Thoracic aorta (tissue), 2 donors: Measurements from ENCODE around the gene TMPRSS4. TPM values are rescaled to one million over a fixed set of nuclear protein-coding genes. Genes with fewer than 3 reads are reported as not detected.

Experiments
- ATAC-seq: fragments of 150-250 bp; one replicate; pipeline ENCODE4 v1.8.0; 2017; ENCODE audit warnings: low read depth; ENCODE audit not compliant: insufficient number of reproducible peaks, low FRiP score
- DNase-seq: peaks from one replicate; pipeline ENCODE4 v3.0.0-alpha.2; 2020; ENCODE audit warnings: low spot score
- H3K27ac ChIP-seq, 2 donors: fragments of 200-600 bp; sonication (generic); 1 replicate in 1 of 2; 2 replicates in 1 of 2; pipeline ENCODE4 v1.5.1; 2016; ENCODE audit warnings: mild to moderate bottlenecking in 2 of 2, moderate library complexity in 2 of 2
- H3K27me3 ChIP-seq: fragments of 200-600 bp; sonication (generic); replicated peaks from 2 replicates; pipeline ENCODE4 v1.6.0; 2016; ENCODE audit warnings: mild to moderate bottlenecking; ENCODE audit not compliant: insufficient read depth
- H3K36me3 ChIP-seq: fragments of 200-600 bp; sonication (generic); one replicate; pipeline ENCODE4 v1.5.1; 2016
- H3K4me1 ChIP-seq, 2 donors: fragments of 200-600 bp; sonication (generic); 1 replicate in 1 of 2; 2 replicates in 1 of 2; pipeline versions ENCODE4 v1.5.1 to v1.6.0; 2016; ENCODE audit warnings: low read depth in 2 of 2, mild to moderate bottlenecking in 1 of 2; ENCODE audit not compliant: control insufficient read depth in 1 of 2
- H3K4me3 ChIP-seq: fragments of 200-600 bp; sonication (generic); 2 replicates; pipeline ENCODE4 v1.5.1; 2016; ENCODE audit warnings: mild to moderate bottlenecking
- H3K9me3 ChIP-seq: fragments of 200-600 bp; sonication (generic); 2 replicates; pipeline ENCODE4 v1.5.1; 2016
- total RNA-seq, 2 donors: library from RNA; depleted of rRNA; stranded (reverse); fragments of >200 nt; gene quantifications; one replicate each; pipeline versions ENCODE4 v1.1.0 to v1.2.3, GENCODE V29; 2016
- TF ChIP-seq, protein P1 (sequence below): fragments of 200-600 bp; sonication (generic); IDR thresholded peaks from one replicate; pipeline ENCODE4 v1.5.1; 2019; ENCODE audit warnings: antibody characterized with exemption

TMPRSS4 gene
- total RNA-seq, 2 donors from 2014 or later, result 2.2 TPM; not detected in 1

DNA sequence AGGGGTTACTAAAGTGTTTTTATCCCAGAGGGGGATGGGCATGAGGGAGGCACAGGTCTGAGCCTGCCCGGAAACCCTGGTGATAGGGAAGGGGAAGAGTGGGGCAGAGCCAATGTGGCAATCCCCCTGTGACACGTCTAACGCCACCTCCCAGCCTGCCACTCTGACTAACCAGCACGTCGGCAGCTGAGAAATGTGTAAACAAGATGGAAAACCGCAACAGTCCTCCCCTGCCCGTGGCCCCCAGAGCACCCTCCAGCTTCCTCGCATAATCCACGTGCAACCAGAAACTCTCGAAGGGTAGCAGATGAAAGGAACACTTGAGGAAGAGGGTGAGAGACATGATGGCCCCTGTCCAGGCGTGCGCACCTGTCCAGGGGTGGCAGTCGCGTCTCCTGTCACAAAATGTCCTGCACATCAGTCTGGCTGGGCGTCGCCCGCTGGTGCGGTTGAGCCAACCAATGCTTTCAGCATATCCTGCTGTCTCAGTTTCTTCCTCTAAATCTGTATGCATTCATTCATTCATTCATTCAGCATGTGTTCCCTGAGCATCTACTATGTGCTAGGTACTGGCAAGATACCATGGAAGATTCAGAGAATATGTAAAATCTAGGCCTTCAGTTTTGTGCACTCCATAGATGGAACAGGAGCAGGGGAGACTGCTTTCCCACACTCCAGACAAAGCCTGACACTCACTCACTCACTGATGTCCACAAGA lies 4.5 kb downstream of the TMPRSS4 start:
- ATAC-seq, result no peak
- DNase-seq, result no peak
- H3K36me3 ChIP-seq, result no peaks in the 10 kb centered on the region
- TF ChIP-seq, protein P1, sequence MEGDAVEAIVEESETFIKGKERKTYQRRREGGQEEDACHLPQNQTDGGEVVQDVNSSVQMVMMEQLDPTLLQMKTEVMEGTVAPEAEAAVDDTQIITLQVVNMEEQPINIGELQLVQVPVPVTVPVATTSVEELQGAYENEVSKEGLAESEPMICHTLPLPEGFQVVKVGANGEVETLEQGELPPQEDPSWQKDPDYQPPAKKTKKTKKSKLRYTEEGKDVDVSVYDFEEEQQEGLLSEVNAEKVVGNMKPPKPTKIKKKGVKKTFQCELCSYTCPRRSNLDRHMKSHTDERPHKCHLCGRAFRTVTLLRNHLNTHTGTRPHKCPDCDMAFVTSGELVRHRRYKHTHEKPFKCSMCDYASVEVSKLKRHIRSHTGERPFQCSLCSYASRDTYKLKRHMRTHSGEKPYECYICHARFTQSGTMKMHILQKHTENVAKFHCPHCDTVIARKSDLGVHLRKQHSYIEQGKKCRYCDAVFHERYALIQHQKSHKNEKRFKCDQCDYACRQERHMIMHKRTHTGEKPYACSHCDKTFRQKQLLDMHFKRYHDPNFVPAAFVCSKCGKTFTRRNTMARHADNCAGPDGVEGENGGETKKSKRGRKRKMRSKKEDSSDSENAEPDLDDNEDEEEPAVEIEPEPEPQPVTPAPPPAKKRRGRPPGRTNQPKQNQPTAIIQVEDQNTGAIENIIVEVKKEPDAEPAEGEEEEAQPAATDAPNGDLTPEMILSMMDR, result no peak
- H3K4me3 ChIP-seq, result no peak overlapping the region
- no peaks in the 10 kb centered on the region for H3K9me3 ChIP-seq
- H3K4me1 ChIP-seq, result no peaks in the 10 kb centered on the region
- no peak overlapping the region for H3K27ac ChIP-seq
- no peaks in the 10 kb centered on the region for H3K27me3 ChIP-seq

DNA sequence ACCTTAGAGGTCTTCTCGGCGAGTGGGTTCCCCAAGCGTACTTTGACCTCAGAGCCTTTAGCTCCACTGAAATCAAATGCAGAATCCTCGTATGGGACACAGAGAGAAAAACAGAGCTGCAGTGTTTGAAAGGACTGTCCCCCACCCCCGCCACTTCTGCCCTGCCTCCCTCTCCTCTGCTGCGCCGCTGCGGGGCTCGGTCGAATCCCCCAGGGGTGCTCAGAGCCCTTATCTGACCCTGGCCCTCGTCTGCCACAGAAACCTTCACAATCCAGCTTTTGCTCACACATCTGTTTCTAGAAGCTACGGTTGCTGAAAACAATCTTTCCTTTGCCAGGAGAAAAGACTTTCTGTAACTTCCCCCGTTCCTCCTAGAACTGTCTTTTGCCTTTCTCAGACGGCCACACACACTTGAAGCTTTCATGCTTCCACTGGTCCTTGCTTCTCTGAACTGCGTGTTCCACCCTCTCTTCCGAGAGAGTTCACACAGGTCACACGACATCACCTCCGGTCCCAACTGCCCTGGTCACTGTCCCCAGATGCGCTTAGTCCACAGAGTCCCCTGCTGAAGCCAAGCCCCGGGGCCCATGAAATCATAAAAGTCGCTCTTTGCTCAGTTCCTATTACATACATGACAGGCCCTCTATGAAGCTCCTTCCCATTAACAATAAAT lies 6.1 kb downstream of the TMPRSS4 start:
- Histone ChIP-seq H3K4me3 (no peak overlapping the region), H3K4me1 (no peaks in the 10 kb centered on the region), H3K36me3 (no peaks in the 10 kb centered on the region), H3K27ac (no peak overlapping the region), H3K27me3 (no peaks in the 10 kb centered on the region), H3K9me3 (peaks cover 3% of the 10 kb centered on the region)
- no peak for DNase-seq
- no peak for ATAC-seq
- TF ChIP-seq, protein P1, result no peak

DNA sequence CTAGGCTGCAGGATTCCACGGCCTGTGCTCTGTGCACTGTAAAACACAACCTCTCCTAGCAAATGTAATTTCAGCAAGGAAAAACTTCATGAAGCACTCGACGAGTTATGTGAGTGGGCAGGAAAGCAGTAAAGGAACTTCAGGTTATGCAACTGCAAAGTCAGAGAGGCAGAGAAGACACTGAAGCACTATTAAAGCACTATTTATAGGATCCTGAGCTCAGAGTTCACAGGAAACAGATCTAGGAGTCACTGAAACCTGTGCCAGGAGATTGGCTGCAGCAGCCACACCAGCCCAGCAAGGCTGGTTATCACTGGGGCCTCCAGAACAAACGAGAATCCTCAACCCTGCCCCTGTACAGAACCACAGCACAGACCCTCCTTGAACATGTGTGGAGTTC lies 7.4 kb downstream of the TMPRSS4 start:
- Histone ChIP-seq H3K27me3 (no peaks in the 10 kb centered on the region), H3K27ac (no peak overlapping the region), H3K4me1 (no peaks in the 10 kb centered on the region), H3K4me3 (no peak overlapping the region), H3K36me3 (no peaks in the 10 kb centered on the region), H3K9me3 (peaks cover 3% of the 10 kb centered on the region)
- DNase-seq, result no peak
- no peak for ATAC-seq
- TF ChIP-seq, protein P1, result no peak

DNA sequence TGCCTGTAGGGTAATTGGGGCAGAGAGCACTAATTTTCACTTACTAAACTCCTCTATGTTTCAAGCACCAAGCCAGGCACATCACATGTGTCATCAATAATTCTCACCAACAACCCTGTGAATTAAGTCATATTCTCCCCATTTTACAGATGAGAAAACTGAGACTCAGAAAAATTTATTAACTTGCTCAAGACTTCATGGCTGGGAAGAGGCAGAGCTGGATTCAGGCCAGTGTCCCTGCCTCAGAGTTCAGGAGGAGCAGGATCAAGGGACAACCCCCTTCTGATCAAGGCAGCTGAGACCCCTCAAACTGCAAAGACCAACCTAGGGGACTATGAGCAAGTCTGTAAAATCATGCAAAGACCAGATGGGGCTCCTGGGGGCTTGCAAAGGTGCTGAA lies 7.8 kb downstream of the TMPRSS4 start:
- H3K4me3 ChIP-seq, result no peak overlapping the region
- no peaks in the 10 kb centered on the region for H3K4me1 ChIP-seq
- no peaks in the 10 kb centered on the region for H3K36me3 ChIP-seq
- TF ChIP-seq, protein P1, result no peak
- DNase-seq, result no peak
- ATAC-seq, result no peak
- H3K27ac ChIP-seq, result no peak overlapping the region
- peaks cover 3% of the 10 kb centered on the region for H3K9me3 ChIP-seq
- H3K27me3 ChIP-seq, result no peaks in the 10 kb centered on the region

DNA sequence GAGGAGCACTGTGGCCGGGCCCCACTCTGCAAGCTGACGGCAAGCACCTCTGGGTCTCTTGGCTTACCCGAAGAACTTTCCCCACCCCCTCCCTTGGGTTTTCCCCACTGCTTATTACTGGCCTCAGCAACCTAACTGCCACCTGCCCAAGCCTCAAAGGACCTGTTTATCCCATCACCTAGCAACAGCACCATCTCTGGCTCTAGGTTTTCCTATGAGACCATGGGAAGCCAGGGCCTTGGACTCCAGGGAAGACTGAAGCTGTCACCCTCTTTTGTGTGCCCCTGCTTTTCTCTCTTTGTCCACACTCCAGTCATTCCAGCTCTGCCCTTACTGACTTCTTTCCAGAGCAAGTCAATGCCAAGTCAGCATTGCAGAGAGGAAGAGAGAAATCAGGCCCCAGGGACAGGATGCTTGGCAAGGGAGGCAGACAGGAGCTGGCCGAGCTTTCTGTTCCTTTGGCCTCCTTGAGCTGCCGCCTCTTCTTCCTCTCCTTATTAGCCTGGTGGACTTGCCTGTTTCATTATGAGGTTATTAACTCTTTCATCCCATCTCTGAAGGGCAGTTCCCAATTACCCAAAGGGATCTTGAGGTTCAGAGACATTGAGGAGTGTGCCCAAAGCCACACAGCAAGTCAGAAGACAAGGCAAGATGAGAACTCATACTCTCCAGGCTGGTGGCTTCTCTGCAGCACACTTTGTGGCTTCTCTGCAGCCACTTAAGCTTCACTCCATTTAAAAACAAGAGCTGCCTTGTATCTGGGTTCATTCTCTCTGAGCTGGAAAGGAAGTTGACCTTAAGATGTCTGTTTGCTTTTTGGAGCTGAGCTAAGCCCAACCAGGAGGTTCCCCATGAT lies 10.3 kb downstream of the TMPRSS4 start, which contains the start of gene SMIM35:
SMIM35 (minus strand) TSS at position 51 of the 856 bp plus-strand sequence. CDS start 206 bp downstream, outside the sequence.
- Histone ChIP-seq H3K36me3 (no peaks in the 10 kb centered on the region), H3K9me3 (peaks cover 3% of the 10 kb centered on the region), H3K4me1 (no peaks in the 10 kb centered on the region), H3K4me3 (no peak within 1 kb of the TSS), H3K27ac (no peak within 1 kb of the TSS), H3K27me3 (no peaks in the 10 kb centered on the region)
- DNase-seq (no peak), ATAC-seq (no peak)
- TF ChIP-seq, protein P1, result no peak
